K562 (cell line): Measurements from ENCODE around the gene FASN. TPM values are rescaled to one million over a fixed set of nuclear protein-coding genes. Genes with fewer than 3 reads are reported as not detected.
A peak's percentile ranks its signal among the peaks of the same experiment; 100 is the strongest.

Source experiments
- BDP1 ChIP-seq: IDR thresholded peaks from 3 replicates; pipeline ENCODE4 v1.6.1; 2011; ENCODE audit not compliant: insufficient read length, insufficient read depth
- DDX20 ChIP-seq: fragments of 450-650 bp; IDR thresholded peaks from 2 replicates; pipeline ENCODE4 v1.6.1; 2016; ENCODE audit warnings: missing genetic modification characterization, low read depth, mild to moderate bottlenecking, missing compliant biosample characterization, moderate library complexity
- HNRNPLL ChIP-seq: fragments of 200-400 bp; formaldehyde crosslinking; IDR thresholded peaks from 2 replicates; pipeline ENCODE4 v1.6.1; 2017; ENCODE audit warnings: low read length, low read depth, mild to moderate bottlenecking; ENCODE audit not compliant: poor library complexity, severe bottlenecking
- JUN ChIP-seq, 2 experiments: sonication (generic) in 1 of 2; formaldehyde crosslinking in 1 of 2; IDR thresholded peaks; 2 replicates each; pipeline versions ENCODE4 v1.6.1 to v1.8.0; 2012 to 2022; ENCODE audit warnings: borderline replicate concordance in 2 of 2, mild to moderate bottlenecking in 2 of 2, improper control_type of control experiment in 1 of 2, low read depth in 1 of 2, low read length in 1 of 2, missing genetic modification reagents in 1 of 2
- KDM4B ChIP-seq, 2 experiments: fragments of 450-650 bp in 1 of 2; sonication (generic) in 1 of 2; IDR thresholded peaks; 2 replicates each; pipeline ENCODE4 v1.6.1; 2016 to 2017; ENCODE audit warnings: borderline replicate concordance in 2 of 2, antibody characterized with exemption in 1 of 2, low read depth in 1 of 2, mild to moderate bottlenecking in 1 of 2
- KLF1 ChIP-seq: fragments of 450-650 bp; IDR thresholded peaks from 2 replicates; pipeline ENCODE4 v1.6.1; 2016; ENCODE audit warnings: missing genetic modification characterization, missing compliant biosample characterization
- NFIC ChIP-seq: fragments of 450-650 bp; IDR thresholded peaks from 2 replicates; pipeline ENCODE4 v1.6.1; 2017; ENCODE audit warnings: mild to moderate bottlenecking, inconsistent platforms
- ZC3H8 ChIP-seq: fragments of 450-650 bp; IDR thresholded peaks from 2 replicates; pipeline ENCODE4 v1.6.1; 2017
- ZNF23 ChIP-seq: fragments of 250-450 bp; sonication (Bioruptor Pico); IDR thresholded peaks from 2 replicates; pipeline ENCODE4 v1.4.0; 2020; ENCODE audit warnings: mild to moderate bottlenecking
- ZNF232 ChIP-seq: sonication (generic); formaldehyde crosslinking; IDR thresholded peaks from 2 replicates; pipeline ENCODE4 v1.8.0; 2022; ENCODE audit warnings: mild to moderate bottlenecking, missing genetic modification reagents
- ZNF589 ChIP-seq: fragments of 200-800 bp; sonication (Bioruptor generic); IDR thresholded peaks from 2 replicates; pipeline ENCODE4 v1.6.1; 2016; ENCODE audit warnings: low read depth, missing genetic modification characterization, missing compliant biosample characterization
- polyA plus RNA-seq, 8 experiments: library from polyadenylated mRNA; depleted of rRNA in 4 of 8; stranded (reverse) in 5 of 8; unstranded in 3 of 8; fragments of >200 nt; fragmentation: Nextera tagmentation in 2 of 8; fragmentation: Illumina TruSeq in 1 of 8; extraction: Ambion mirVana in 2 of 8; extraction: Trizol in 1 of 8; gene quantifications; 2 replicates each; pipeline versions ENCODE4 v1.2.1 to v1.2.3, GENCODE V29; 2011 to 2014; ENCODE audit warnings: inconsistent platforms in 1 of 8, missing spikeins in 1 of 8
- total RNA-seq, 7 experiments: library from RNA; depleted of rRNA in 6 of 7; stranded (reverse); fragments of >200 nt in 6 of 7; fragmentation: Illumina TruSeq in 2 of 7; extraction: Trizol in 2 of 7; gene quantifications; 2 replicates each; pipeline versions ENCODE4 v1.2.1 to v1.2.3, GENCODE V29; 2011 to 2021; ENCODE audit warnings: low replicate concordance in 1 of 7
- TF ChIP-seq, protein P1 (sequence below), 2 experiments: IDR thresholded peaks; 2 replicates each; pipeline ENCODE4 v1.6.1; 2012; ENCODE audit warnings: improper control_type of control experiment in 2 of 2, low read depth in 2 of 2, low read length in 2 of 2, borderline replicate concordance in 1 of 2
- TF ChIP-seq, protein P2 (sequence below): sonication (generic); formaldehyde crosslinking; IDR thresholded peaks from 2 replicates; pipeline ENCODE4 v1.8.1; 2023; ENCODE audit warnings: mild to moderate bottlenecking, missing genetic modification reagents

Gene FASN
- total and polyA plus RNA-seq, 9 of the 15 experiments (the other 6 are each of a cell fraction or from before 2014, with no cell fraction given), result 0.15 to 663 (median 49.9) TPM

DNA sequence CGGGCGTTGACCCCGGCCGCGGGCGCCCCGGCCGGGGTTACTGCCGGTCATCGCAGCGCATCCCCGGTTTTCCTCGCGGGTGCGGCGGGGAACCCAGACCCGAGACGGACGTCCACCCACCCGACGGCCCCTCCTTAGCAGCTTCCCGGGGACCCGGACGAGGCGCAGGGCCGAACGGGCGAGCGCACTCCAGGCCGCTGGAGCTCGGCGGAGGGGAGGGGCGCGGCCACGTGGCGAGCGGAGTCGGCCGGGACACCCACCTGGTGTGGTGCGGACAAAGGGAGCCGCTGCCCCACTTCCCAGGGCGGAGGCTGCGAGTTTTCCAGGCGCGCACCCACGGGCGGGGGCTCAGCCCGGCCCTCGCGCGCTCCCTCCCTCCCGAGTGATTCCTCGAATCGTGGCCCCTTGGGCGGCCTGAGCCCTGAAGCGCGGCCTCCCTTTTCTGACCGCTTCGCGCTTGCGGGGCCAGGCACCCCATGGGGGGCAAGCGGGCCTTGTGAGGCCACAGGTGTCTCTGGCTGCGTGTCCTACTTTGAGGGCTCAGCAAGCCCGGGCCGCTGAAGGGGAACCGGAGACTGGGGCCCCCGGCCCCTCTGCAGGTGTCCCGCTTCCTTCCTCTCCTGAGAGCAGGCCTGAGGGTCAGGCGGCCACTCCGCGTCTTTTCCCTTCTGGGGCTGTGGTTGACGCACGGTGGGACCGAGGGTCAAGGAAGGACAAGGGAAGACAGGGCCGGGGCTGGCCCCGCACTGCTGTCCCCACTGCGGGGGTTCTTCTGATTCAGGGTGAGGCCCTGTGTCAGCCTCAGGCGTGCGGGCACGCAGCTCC, 1.1 kb upstream of the FASN start (continued):
- TF ChIP-seq ZC3H8, result no peak
- TF ChIP-seq, protein P1, sequence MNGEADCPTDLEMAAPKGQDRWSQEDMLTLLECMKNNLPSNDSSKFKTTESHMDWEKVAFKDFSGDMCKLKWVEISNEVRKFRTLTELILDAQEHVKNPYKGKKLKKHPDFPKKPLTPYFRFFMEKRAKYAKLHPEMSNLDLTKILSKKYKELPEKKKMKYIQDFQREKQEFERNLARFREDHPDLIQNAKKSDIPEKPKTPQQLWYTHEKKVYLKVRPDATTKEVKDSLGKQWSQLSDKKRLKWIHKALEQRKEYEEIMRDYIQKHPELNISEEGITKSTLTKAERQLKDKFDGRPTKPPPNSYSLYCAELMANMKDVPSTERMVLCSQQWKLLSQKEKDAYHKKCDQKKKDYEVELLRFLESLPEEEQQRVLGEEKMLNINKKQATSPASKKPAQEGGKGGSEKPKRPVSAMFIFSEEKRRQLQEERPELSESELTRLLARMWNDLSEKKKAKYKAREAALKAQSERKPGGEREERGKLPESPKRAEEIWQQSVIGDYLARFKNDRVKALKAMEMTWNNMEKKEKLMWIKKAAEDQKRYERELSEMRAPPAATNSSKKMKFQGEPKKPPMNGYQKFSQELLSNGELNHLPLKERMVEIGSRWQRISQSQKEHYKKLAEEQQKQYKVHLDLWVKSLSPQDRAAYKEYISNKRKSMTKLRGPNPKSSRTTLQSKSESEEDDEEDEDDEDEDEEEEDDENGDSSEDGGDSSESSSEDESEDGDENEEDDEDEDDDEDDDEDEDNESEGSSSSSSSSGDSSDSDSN (IDR thresholded peaks at IDR 0.05; ENCODE audit: borderline replicate concordance in 1 of 2, low read depth in 2 of 2, low read length in 2 of 2), result no peak
- no peak for TF ChIP-seq ZNF23 (CRISPR knock-in tag)
- no peak for TF ChIP-seq BDP1
- TF ChIP-seq ZNF232, result no peak; the same call in 1 of the 2 replicates
- TF ChIP-seq JUN (IDR thresholded peaks at IDR 0.05; ENCODE audit: borderline replicate concordance, low read depth, low read length), result no peak
- TF ChIP-seq JUN (CRISPR knock-in tag; IDR thresholded peaks at IDR 0.05; ENCODE audit: borderline replicate concordance), result 0 out of 2 replicates have a peak, but pooled peaks have one; percentile 18
- peak; percentile 45; the same call in 1 of the 2 replicates for TF ChIP-seq ZNF589 (CRISPR knock-in tag)
- peak; percentile 18; the same call in 1 of the 2 replicates for TF ChIP-seq KLF1 (tag)
- TF ChIP-seq KDM4B (IDR thresholded peaks at IDR 0.05; ENCODE audit: borderline replicate concordance in 2 of 2, low read depth in 1 of 2), result 0 out of 4 replicates have a peak, but pooled peaks of 1 of the 2 experiments have one; percentile 22
- TF ChIP-seq DDX20, result no peak
- TF ChIP-seq HNRNPLL, result no peak
- no peak for TF ChIP-seq NFIC
- TF ChIP-seq, protein P2, sequence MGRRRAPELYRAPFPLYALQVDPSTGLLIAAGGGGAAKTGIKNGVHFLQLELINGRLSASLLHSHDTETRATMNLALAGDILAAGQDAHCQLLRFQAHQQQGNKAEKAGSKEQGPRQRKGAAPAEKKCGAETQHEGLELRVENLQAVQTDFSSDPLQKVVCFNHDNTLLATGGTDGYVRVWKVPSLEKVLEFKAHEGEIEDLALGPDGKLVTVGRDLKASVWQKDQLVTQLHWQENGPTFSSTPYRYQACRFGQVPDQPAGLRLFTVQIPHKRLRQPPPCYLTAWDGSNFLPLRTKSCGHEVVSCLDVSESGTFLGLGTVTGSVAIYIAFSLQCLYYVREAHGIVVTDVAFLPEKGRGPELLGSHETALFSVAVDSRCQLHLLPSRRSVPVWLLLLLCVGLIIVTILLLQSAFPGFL, result no peak
- TF ChIP-seq, all 486 proteins: peak for 118
